ENCODE data around the gene SUPT3H.

SUPT3H gene

DNA sequence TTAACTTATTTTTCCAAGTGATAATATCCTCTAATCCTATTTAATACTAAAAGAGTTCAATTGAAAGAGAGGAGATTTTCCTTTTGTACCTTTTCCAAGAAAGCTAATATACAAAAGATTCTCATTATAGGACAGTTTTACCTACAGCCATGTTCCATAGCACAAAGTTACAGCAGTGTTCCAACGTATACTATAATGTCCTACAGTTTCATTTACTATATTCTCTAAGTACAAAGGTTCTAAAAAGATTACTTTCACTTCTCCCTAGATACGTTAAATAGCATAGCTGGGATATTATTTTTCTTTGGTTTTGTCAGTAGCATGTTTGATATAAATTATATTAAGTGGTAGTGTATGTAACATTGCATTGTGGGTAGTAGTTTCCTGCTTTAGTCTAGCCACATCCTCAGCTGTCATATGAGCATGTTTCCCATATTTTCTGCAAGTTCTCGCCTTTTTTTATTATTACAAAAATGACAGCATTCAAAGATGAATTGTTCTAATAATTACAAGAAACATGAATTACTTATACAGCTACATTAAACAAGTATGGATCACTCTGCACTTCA, 54.0 kb downstream of the SUPT3H start:
- TF ChIP-seq, protein P1, sequence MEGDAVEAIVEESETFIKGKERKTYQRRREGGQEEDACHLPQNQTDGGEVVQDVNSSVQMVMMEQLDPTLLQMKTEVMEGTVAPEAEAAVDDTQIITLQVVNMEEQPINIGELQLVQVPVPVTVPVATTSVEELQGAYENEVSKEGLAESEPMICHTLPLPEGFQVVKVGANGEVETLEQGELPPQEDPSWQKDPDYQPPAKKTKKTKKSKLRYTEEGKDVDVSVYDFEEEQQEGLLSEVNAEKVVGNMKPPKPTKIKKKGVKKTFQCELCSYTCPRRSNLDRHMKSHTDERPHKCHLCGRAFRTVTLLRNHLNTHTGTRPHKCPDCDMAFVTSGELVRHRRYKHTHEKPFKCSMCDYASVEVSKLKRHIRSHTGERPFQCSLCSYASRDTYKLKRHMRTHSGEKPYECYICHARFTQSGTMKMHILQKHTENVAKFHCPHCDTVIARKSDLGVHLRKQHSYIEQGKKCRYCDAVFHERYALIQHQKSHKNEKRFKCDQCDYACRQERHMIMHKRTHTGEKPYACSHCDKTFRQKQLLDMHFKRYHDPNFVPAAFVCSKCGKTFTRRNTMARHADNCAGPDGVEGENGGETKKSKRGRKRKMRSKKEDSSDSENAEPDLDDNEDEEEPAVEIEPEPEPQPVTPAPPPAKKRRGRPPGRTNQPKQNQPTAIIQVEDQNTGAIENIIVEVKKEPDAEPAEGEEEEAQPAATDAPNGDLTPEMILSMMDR (conservative IDR thresholded peaks at IDR 0.05) = no peak
- no peak overlapping the region for H3K27ac ChIP-seq

DNA sequence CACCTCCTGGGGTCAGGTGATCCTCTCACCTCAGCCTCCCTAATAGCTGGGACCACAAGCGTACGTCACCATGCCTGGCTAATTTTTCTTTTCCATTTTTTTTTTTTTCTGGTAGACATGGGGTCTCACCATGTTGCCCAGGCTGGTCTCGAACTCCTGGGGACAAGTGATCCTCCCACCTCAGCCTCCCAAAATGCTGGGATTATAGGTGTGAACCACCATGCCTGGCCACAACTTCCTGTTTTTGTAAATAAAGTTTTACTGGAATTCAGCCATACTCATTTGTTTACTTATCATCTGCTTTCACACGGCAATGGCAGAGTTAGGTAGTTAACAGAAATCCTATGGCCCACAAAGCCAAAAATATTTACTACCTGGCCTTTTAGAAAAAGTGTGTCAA, 57.4 kb downstream of the SUPT3H start:
- TF ChIP-seq, protein P1 (conservative IDR thresholded peaks at IDR 0.05) = no peak
- no peak overlapping the region for H3K27ac ChIP-seq

DNA sequence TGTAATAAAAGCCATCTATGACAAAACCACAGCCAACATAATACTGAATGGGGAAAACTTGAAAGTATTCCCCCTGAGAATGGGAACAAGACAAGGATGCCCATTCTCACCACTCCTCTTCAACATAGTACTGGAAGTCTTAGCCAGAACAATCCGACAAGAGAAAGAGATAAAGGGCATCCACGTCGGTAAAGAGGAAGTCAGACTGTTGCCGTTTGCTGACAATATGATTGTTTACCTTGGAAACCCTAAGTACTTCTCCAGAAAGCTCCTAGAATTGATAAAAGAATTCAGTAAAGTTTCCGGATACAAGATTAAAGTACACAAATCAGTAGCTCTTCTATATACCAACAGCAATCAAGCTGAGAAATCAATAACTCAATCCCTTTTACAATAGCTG, 63.6 kb downstream of the SUPT3H start:
- no peak overlapping the region for H3K27ac ChIP-seq
- TF ChIP-seq, protein P1 (conservative IDR thresholded peaks at IDR 0.05) = no peak

DNA sequence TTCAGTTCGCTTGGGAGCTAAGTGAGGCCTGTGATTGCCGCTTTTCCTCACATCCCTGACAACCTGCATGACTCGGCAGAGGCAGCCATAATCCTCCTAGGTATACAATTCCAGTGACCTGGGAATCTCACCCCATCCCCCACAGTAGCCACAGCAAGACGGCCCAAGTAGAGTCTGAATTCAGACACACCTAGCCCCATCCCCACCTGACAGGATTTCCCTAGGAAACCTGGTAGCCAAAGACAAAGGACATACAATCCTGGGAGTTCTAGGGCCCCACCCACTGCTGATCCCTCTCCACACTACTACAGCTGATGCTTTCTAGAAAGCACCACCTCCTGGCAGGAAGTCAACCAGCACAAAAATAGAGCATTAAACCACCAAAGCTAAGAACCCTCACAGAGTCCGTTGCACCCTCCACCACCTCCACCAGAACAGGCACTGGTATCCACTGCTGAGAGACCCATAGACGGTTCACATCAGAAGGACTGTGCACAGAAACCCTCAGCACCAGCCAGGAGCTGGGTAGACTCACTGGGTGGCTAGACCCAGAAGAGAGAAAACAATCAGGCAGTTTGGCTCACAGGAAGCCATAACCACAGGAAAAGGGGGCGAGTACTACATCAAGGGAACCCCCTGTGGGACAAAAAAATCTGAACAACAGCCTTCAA, 67.5 kb downstream of the SUPT3H start:
- H3K27ac ChIP-seq = no peak overlapping the region
- TF ChIP-seq, protein P1 (conservative IDR thresholded peaks at IDR 0.05) = no peak

DNA sequence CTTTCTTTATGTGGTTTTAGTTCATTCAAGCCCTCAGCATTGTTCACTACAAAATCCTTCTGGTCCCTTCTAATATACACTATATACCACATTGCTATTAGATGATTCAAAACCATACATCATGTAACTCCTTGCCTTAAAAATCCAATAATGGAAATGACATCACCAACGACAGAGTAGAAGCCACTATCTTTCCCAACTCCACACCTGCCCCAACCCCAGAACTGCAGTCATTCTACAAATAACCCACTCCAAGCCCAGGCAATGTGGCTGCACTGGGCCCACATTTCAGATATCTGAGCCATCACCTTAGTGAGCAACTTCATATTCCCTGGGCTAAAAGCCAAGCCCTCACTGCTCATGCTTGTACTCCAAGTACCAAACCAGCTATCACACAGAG, 72.2 kb downstream of the SUPT3H start:
- H3K27ac ChIP-seq = no peak overlapping the region
- TF ChIP-seq, protein P1 (conservative IDR thresholded peaks at IDR 0.05) = no peak

DNA sequence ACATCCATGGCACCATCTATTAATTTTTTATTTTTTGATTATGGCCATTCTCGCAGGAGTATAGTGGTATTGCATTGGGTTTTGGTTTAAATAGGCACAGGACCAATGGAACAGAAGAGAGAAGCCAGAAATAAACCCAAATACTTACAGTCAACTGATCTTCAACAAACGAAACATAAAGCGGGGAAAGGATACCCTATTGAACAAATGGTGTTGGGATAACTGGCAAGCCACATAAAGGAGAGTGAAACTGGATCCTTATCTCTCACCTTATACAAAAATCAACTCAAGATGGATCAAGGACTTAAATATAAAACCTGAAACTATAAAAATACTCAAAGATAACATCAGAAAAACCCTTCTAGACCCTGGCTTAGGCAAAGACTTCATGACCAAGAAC, 74.9 kb downstream of the SUPT3H start:
- TF ChIP-seq, protein P1 (conservative IDR thresholded peaks at IDR 0.05) = no peak
- no peak overlapping the region for H3K27ac ChIP-seq

DNA sequence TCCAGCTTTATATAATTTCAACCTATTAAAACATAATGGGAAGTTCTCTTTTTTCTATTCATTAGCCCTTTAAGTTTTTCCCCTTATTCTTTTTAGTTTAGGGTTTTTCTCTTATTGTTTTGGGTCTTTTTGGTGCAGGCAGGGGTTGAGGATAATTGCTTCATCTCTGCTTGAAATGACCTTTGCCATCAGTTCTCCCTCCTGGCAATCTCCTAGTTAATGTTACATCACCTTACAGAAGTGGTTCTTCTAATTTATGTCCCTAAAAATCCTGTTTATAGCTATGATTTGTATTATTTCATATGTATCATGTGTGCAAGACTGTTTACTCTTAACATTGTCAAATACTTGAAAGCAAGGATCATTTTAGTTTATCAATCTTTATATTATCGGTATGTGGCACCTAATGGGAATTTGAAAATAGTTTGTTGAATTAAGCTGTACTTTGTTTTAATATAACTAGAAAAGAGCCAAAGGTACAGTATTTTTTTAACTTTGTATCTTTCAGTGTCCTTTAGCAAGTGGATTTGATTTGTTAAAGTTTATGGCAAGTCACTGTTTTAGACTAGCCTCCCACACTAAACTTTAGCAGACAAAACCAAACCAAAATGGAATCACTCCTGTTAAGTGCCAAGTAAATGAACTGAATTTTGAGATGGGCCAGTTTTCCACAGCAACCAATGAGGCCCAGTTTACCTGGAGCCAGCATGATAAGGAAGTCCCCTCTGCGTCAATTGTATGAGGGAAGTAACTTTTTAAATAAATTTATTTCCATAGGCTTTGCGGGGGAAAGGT, 76.2 kb downstream of the SUPT3H start:
- no peak overlapping the region for H3K27ac ChIP-seq

More for the DNA sequence above, 76.2 kb downstream of the SUPT3H start:
- TF ChIP-seq, protein P1 (conservative IDR thresholded peaks at IDR 0.05) = no peak

Data from VCaP (cell line).